Measurements from ENCODE around the gene FAM193A. TPM values are rescaled to one million over a fixed set of nuclear protein-coding genes. Genes with fewer than 3 reads are reported as not detected.

The FAM193A gene
- total RNA-seq, 1 experiment from 2014 or later, result 13.6 TPM

DNA sequence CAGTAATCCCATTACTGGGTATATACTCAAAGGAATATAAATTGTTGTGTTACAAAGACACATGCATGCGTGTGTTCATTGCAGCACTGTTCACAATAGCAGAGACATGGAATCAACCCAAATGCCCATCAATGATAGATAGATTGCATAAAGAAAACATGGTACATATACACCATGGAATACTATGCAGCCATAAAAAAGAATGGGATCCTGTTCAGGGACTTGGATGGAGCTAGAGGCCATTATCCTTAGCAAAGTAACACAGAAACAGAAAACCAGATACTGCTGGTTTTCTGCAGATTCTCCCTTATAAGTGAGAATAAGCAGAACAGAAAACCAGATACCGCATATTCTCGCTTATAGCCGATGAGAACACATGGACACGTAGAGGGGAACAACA lies 43.5 kb downstream of the FAM193A start:
- no peak overlapping the region for H3K9ac ChIP-seq (ENCODE audit: low read length)
- POLR2A ChIA-PET (ENCODE audit: unreplicated experiment), result no interaction called here
- H3K4me3 ChIP-seq (ENCODE audit: low read length), result no peak overlapping the region
- no peak for ATAC-seq
- no peaks in the 10 kb centered on the region for H3K27me3 ChIP-seq (ENCODE audit: low read length)
- CTCF ChIA-PET, result no interaction called here
- no peaks in the 10 kb centered on the region for H3K9me3 ChIP-seq (ENCODE audit: low read length)
- no TSS peak for BruUV-seq (replicated peaks)
- peaks cover 31% of the 10 kb centered on the region for H4K20me1 ChIP-seq (ENCODE audit: low read length)
- no peak overlapping the region for H3K4me2 ChIP-seq (ENCODE audit: low read length)
- peaks cover 24% of the 10 kb centered on the region for H3K4me1 ChIP-seq (ENCODE audit: insufficient read depth, low read length)
- no peak overlapping the region for H3K27ac ChIP-seq (ENCODE audit: low read length)
- H3K79me2 ChIP-seq (ENCODE audit: low read length), result peaks cover 97% of the 10 kb centered on the region
- no peaks in the 10 kb centered on the region for H3F3A ChIP-seq (ENCODE audit: low read length, unreplicated experiment)
- no peak for DNase-seq
- TF ChIP-seq EZH2 (IDR thresholded peaks at IDR 0.05; ENCODE audit: low read length, unreplicated experiment) (no peak), EZH2phosphoT487 (IDR thresholded peaks at IDR 0.05; ENCODE audit: borderline replicate concordance, low read length) (no peak)
- TF ChIP-seq, protein P1, sequence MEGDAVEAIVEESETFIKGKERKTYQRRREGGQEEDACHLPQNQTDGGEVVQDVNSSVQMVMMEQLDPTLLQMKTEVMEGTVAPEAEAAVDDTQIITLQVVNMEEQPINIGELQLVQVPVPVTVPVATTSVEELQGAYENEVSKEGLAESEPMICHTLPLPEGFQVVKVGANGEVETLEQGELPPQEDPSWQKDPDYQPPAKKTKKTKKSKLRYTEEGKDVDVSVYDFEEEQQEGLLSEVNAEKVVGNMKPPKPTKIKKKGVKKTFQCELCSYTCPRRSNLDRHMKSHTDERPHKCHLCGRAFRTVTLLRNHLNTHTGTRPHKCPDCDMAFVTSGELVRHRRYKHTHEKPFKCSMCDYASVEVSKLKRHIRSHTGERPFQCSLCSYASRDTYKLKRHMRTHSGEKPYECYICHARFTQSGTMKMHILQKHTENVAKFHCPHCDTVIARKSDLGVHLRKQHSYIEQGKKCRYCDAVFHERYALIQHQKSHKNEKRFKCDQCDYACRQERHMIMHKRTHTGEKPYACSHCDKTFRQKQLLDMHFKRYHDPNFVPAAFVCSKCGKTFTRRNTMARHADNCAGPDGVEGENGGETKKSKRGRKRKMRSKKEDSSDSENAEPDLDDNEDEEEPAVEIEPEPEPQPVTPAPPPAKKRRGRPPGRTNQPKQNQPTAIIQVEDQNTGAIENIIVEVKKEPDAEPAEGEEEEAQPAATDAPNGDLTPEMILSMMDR (conservative IDR thresholded peaks at IDR 0.05; ENCODE audit: low read depth, low read length), result no peak
- H2AFZ ChIP-seq (ENCODE audit: low read length), result no peak overlapping the region
- no peaks in the 10 kb centered on the region for H3K9me2 ChIP-seq (replicated peaks; ENCODE audit: low read length)
- intact Hi-C loops (cut with micrococcal nuclease), result loop anchor here (10.0 kb wide), 1 partner anchor 55 kb away; no protein-coding TSS in a partner anchor
- no peaks in the 10 kb centered on the region for H3K36me3 ChIP-seq (ENCODE audit: low read depth, low read length)

DNA sequence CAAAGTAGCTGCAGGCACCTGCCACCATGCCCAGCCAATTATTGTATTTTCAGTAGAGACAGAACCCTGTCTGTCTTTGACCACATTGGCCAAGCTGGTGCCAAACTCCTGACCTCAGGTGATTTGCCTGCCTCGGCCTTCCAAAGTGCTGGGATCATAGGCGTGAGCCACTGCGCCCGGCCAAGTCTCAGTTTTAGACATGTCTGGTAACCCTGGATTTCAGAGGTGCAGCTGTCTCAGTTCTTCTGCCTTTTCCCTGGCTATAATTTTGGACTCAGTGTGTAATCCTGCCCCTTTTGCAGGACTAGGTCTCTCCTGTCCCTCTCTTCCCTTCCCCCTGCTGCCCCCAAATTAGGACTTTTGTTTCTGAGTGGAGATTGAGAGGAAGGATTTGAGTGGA lies 46.6 kb downstream of the FAM193A start:
- H3F3A ChIP-seq (ENCODE audit: low read length, unreplicated experiment), result no peaks in the 10 kb centered on the region
- no peak for DNase-seq
- no peaks in the 10 kb centered on the region for H3K9me3 ChIP-seq (ENCODE audit: low read length)
- H3K9ac ChIP-seq (ENCODE audit: low read length), result no peak overlapping the region
- CTCF ChIA-PET, result no interaction called here
- no peaks in the 10 kb centered on the region for H3K36me3 ChIP-seq (ENCODE audit: low read depth, low read length)
- intact Hi-C loops (cut with micrococcal nuclease), result loop anchor here (10.0 kb wide), 1 partner anchor 52 kb away; no protein-coding TSS in a partner anchor
- TF ChIP-seq EZH2 (IDR thresholded peaks at IDR 0.05; ENCODE audit: low read length, unreplicated experiment) (no peak), EZH2phosphoT487 (IDR thresholded peaks at IDR 0.05; ENCODE audit: borderline replicate concordance, low read length) (no peak)
- TF ChIP-seq, protein P1 (conservative IDR thresholded peaks at IDR 0.05; ENCODE audit: low read depth, low read length), result no peak
- no peak for ATAC-seq
- no TSS peak for BruUV-seq (replicated peaks)
- no peak overlapping the region for H3K4me3 ChIP-seq (ENCODE audit: low read length)
- H3K9me2 ChIP-seq (replicated peaks; ENCODE audit: low read length), result no peaks in the 10 kb centered on the region
- peaks cover 95% of the 10 kb centered on the region for H3K79me2 ChIP-seq (ENCODE audit: low read length)
- no peak overlapping the region for H2AFZ ChIP-seq (ENCODE audit: low read length)
- no peaks in the 10 kb centered on the region for H3K27me3 ChIP-seq (ENCODE audit: low read length)
- peak overlapping the region; percentile 73 for H3K4me2 ChIP-seq (ENCODE audit: low read length)
- H4K20me1 ChIP-seq (ENCODE audit: low read length), result peaks cover 25% of the 10 kb centered on the region
- H3K4me1 ChIP-seq (ENCODE audit: insufficient read depth, low read length), result peaks cover 24% of the 10 kb centered on the region
- POLR2A ChIA-PET (ENCODE audit: unreplicated experiment), result no interaction called here
- 0 out of 2 replicates have a peak overlapping the region, but pooled peaks have one; percentile 31 for H3K27ac ChIP-seq (ENCODE audit: low read length)

DNA sequence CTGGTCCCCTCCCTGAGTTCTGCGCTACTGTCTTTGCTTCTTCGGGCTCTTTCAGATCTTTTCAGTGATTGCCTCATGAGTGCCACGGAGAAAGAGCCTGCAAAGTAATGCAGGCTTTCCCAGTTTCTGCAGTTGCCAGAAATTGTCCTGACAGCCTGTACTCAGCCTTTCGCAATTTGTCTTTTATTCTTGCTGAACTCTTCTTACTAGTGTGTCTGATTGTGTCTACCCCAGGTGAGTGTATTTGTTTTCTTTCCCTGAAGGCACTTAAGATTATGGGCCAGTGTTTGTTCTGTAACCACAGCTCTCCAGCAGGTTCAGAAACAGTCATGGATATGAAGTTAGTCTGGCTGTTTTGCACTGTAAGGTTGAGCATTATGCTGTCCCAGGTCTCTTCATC lies 47.1 kb downstream of the FAM193A start:
- intact Hi-C loops (cut with micrococcal nuclease), result loop anchor here (10.0 kb wide), 1 partner anchor 51 kb away; no protein-coding TSS in a partner anchor
- no peaks in the 10 kb centered on the region for H3K36me3 ChIP-seq (ENCODE audit: low read depth, low read length)
- DNase-seq (peak; percentile 75), ATAC-seq (peak; percentile 98)
- BruUV-seq (replicated peaks), result no TSS peak
- peaks cover 24% of the 10 kb centered on the region for H3K4me1 ChIP-seq (ENCODE audit: insufficient read depth, low read length)
- no peak overlapping the region for H3K4me3 ChIP-seq (ENCODE audit: low read length)
- ChIA-PET POLR2A (ENCODE audit: unreplicated experiment) (no interaction called here), CTCF (no interaction called here)
- peaks cover 29% of the 10 kb centered on the region for H4K20me1 ChIP-seq (ENCODE audit: low read length)
- H3K27ac ChIP-seq (ENCODE audit: low read length), result 0 out of 2 replicates have a peak overlapping the region, but pooled peaks have one; percentile 31
- H3K4me2 ChIP-seq (ENCODE audit: low read length), result peak overlapping the region; percentile 73
- no peaks in the 10 kb centered on the region for H3K9me2 ChIP-seq (replicated peaks; ENCODE audit: low read length)
- H2AFZ ChIP-seq (ENCODE audit: low read length), result no peak overlapping the region
- peaks cover 95% of the 10 kb centered on the region for H3K79me2 ChIP-seq (ENCODE audit: low read length)
- no peaks in the 10 kb centered on the region for H3K27me3 ChIP-seq (ENCODE audit: low read length)
- TF ChIP-seq, protein P1 (conservative IDR thresholded peaks at IDR 0.05; ENCODE audit: low read depth, low read length), result no peak
- TF ChIP-seq EZH2phosphoT487 (IDR thresholded peaks at IDR 0.05; ENCODE audit: borderline replicate concordance, low read length) (no peak), EZH2 (IDR thresholded peaks at IDR 0.05; ENCODE audit: low read length, unreplicated experiment) (no peak)
- H3K9ac ChIP-seq (ENCODE audit: low read length), result no peak overlapping the region
- H3K9me3 ChIP-seq (ENCODE audit: low read length), result no peaks in the 10 kb centered on the region
- H3F3A ChIP-seq (ENCODE audit: low read length, unreplicated experiment), result no peaks in the 10 kb centered on the region
